ENCODE measurements around the gene CHMP4A.
"Not testable (repeated sequence)": the region's sequence is repeated elsewhere in the genome, so short reads cannot be mapped to it uniquely, and the experiment has no call there.

DNA sequence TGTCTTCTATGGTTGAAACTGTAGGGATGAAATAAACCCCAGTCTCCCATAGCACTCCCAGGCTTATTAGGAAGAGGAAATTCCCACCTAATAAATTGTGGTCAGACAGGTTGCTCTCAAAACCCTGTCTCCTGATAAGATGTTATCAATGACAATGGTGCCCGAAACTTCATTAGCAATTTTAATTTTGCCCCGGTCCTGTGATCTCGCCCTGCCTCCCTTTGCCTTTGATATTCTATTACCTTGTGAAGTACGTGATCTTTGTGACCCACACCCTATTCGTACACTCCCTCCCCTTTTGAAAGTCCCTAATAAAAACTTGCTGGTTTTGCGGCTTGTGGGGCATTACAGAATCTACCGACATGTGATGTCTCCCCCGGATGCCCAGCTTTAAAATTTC lies 10.8 kb downstream of the CHMP4A start:
- TF ChIP-seq, protein P1, sequence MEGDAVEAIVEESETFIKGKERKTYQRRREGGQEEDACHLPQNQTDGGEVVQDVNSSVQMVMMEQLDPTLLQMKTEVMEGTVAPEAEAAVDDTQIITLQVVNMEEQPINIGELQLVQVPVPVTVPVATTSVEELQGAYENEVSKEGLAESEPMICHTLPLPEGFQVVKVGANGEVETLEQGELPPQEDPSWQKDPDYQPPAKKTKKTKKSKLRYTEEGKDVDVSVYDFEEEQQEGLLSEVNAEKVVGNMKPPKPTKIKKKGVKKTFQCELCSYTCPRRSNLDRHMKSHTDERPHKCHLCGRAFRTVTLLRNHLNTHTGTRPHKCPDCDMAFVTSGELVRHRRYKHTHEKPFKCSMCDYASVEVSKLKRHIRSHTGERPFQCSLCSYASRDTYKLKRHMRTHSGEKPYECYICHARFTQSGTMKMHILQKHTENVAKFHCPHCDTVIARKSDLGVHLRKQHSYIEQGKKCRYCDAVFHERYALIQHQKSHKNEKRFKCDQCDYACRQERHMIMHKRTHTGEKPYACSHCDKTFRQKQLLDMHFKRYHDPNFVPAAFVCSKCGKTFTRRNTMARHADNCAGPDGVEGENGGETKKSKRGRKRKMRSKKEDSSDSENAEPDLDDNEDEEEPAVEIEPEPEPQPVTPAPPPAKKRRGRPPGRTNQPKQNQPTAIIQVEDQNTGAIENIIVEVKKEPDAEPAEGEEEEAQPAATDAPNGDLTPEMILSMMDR (IDR thresholded peaks at IDR 0.05; ENCODE audit: low read depth, low read length): not testable (repeated sequence)
- TF ChIP-seq POLR2A (IDR thresholded peaks at IDR 0.05; ENCODE audit: extremely low read depth, insufficient read length); MYC (IDR thresholded peaks at IDR 0.05; ENCODE audit: low read depth, low read length): not testable (repeated sequence)
- TF ChIP-seq, protein P2, sequence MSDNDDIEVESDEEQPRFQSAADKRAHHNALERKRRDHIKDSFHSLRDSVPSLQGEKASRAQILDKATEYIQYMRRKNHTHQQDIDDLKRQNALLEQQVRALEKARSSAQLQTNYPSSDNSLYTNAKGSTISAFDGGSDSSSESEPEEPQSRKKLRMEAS (IDR thresholded peaks at IDR 0.05; ENCODE audit: low read depth, low read length): not testable (repeated sequence)
